ENCODE results near the gene PTGDR. TPM values are rescaled to one million over a fixed set of nuclear protein-coding genes. Genes with fewer than 3 reads are reported as not detected.

The PTGDR gene
- polyA plus RNA-seq, 1 of the 3 experiments (the other 2 are of a cell fraction) = not detected

GRCh38 chr14:52296378-52296777, 28.9 kb downstream of the PTGDR start:
- Histone ChIP-seq H3K36me3 (replicated peaks in 1 of 2; ENCODE audit: control insufficient read depth in 1 of 2, insufficient read depth in 2 of 2, low read length in 1 of 2) (no peaks in the 10 kb centered on the region), H3K27ac (ENCODE audit: low read depth in 2 of 2, low read length in 1 of 2) (no peak overlapping the region), H3K79me2 (ENCODE audit: insufficient read depth) (no peaks in the 10 kb centered on the region), H3K27me3 (ENCODE audit: insufficient read depth) (peaks cover 14% of the 10 kb centered on the region; the same call in 1 of the 2 replicates), H3K9me3 (no peaks in the 10 kb centered on the region), H2AFZ (ENCODE audit: low read depth) (no peak overlapping the region), H3F3A (replicated peaks; ENCODE audit: insufficient read depth) (no peaks in the 10 kb centered on the region), H4K20me1 (ENCODE audit: insufficient read depth) (no peaks in the 10 kb centered on the region), H3K4me2 (no peak overlapping the region), H3K4me3 (ENCODE audit: low read depth in 2 of 2, low read length in 1 of 2) (no peak overlapping the region), H3K4me1 (ENCODE audit: control insufficient read depth in 1 of 2, insufficient read depth in 2 of 2, low read depth in 1 of 2, low read length in 1 of 2) (no peaks in the 10 kb centered on the region), H3K9ac (no peak overlapping the region), H3K9me2 (no peaks in the 10 kb centered on the region)
- DNase-seq = no peak
- TF ChIP-seq PBX3 (IDR thresholded peaks at IDR 0.05) (no peak), GABPA (IDR thresholded peaks at IDR 0.05; ENCODE audit: low read depth) (no peak), SIN3A (IDR thresholded peaks at IDR 0.05; ENCODE audit: borderline replicate concordance, low read depth, low read length) (no peak), YY1 (IDR thresholded peaks at IDR 0.05; ENCODE audit: low read depth) (no peak), ELF1 (IDR thresholded peaks at IDR 0.05) (no peak), MAX (IDR thresholded peaks at IDR 0.05; ENCODE audit: low read depth) (no peak), RCOR1 (IDR thresholded peaks at IDR 0.05; ENCODE audit: low read length) (no peak)
- ChIA-PET POLR2A (no interaction called here), CTCF (interaction anchor here (1.3 kb wide), 1 partner anchor 176 kb away, joined by 3 read pairs; no protein-coding TSS in a partner anchor)
- 88% methylated on average over 2 of the region's 2 CpGs for WGBS (ENCODE audit: low lambda C conversion rate)

- Histone ChIP-seq H3K4me2 (no peak overlapping the region), H3K9me2 (no peaks in the 10 kb centered on the region), H3K79me2 (ENCODE audit: insufficient read depth) (no peaks in the 10 kb centered on the region), H4K20me1 (ENCODE audit: insufficient read depth) (no peaks in the 10 kb centered on the region), H3K9me3 (no peaks in the 10 kb centered on the region), H3K4me1 (ENCODE audit: control insufficient read depth in 1 of 2, insufficient read depth in 2 of 2, low read depth in 1 of 2, low read length in 1 of 2) (no peaks in the 10 kb centered on the region), H3F3A (replicated peaks; ENCODE audit: insufficient read depth) (no peaks in the 10 kb centered on the region), H3K9ac (no peak overlapping the region), H3K36me3 (replicated peaks in 1 of 2; ENCODE audit: control insufficient read depth in 1 of 2, insufficient read depth in 2 of 2, low read length in 1 of 2) (no peaks in the 10 kb centered on the region), H2AFZ (ENCODE audit: low read depth) (no peak overlapping the region), H3K27ac (ENCODE audit: low read depth in 2 of 2, low read length in 1 of 2) (no peak overlapping the region), H3K27me3 (ENCODE audit: insufficient read depth) (peaks cover 7% of the 10 kb centered on the region; the same call in 1 of the 2 replicates), H3K4me3 (ENCODE audit: low read depth in 2 of 2, low read length in 1 of 2) (no peak overlapping the region)
- no peak for DNase-seq
- no peak for TF ChIP-seq CHD2 (IDR thresholded peaks at IDR 0.05; ENCODE audit: low read length, partially characterized antibody)
- TF ChIP-seq GATA2 (CRISPR knock-in tag; IDR thresholded peaks at IDR 0.05) = no peak
- TF ChIP-seq EZH2phosphoT487 (IDR thresholded peaks at IDR 0.05; ENCODE audit: borderline replicate concordance, low read depth) = no peak
- no peak for TF ChIP-seq RXRA (IDR thresholded peaks at IDR 0.05; ENCODE audit: borderline replicate concordance, low read depth)
- no peak for TF ChIP-seq RCOR1 (IDR thresholded peaks at IDR 0.05; ENCODE audit: low read length)
- TF ChIP-seq MEF2A (IDR thresholded peaks at IDR 0.05; ENCODE audit: borderline replicate concordance, low read depth) = no peak
- no peak for TF ChIP-seq PBX3 (IDR thresholded peaks at IDR 0.05)
- no peak for TF ChIP-seq TEAD4 (IDR thresholded peaks at IDR 0.05; ENCODE audit: borderline replicate concordance, insufficient read depth)
- no peak for TF ChIP-seq MXI1 (IDR thresholded peaks at IDR 0.05; ENCODE audit: low read depth, low read length)
- TF ChIP-seq SIN3A (IDR thresholded peaks at IDR 0.05; ENCODE audit: borderline replicate concordance, low read depth, low read length) = no peak
- TF ChIP-seq POLR2AphosphoS5 (IDR thresholded peaks at IDR 0.05; ENCODE audit: low read depth, low read length) = no peak
- no peak for TF ChIP-seq USF2 (IDR thresholded peaks at IDR 0.05; ENCODE audit: borderline replicate concordance, low read depth, low read length)
- TF ChIP-seq NFIC (IDR thresholded peaks at IDR 0.05; ENCODE audit: borderline replicate concordance) = no peak
- ChIA-PET POLR2A (no interaction called here), CTCF (interaction anchor here (0.8 to 3.4 kb wide), 8 partner anchors 11 to 472 kb away, joined by 3 to 43 read pairs (median 7); partner anchors contain the start of genes GPR137C, PTGER2 and TXNDC16)
- 73% methylated on average over 10 of the region's 10 CpGs for WGBS (ENCODE audit: low lambda C conversion rate)
These were observed 31.3 kb downstream of the PTGDR start for GRCh38 chr14:52298795-52299194.

All from SK-N-SH (cell line).